GM13976 (cell line): ENCODE data around the gene P3H2.

Experiments
- DNase-seq: peaks from one replicate; pipeline ENCODE4 v3.0.0; 2012; ENCODE audit warnings: low spot score
- in situ Hi-C: fragments of 300-500 bp; cut with MboI; formaldehyde crosslinking; loops from one replicate; pipeline ENCODE4 v1.12.0; 2022; ENCODE audit warnings: low sequenced_read_pairs, mixed read lengths, inconsistent platforms; ENCODE audit not compliant: unreplicated experiment
- TF ChIP-seq, protein P1 (sequence below): IDR thresholded peaks from 2 replicates; pipeline ENCODE4 v1.5.1; 2012; ENCODE audit warnings: borderline replicate concordance, mild to moderate bottlenecking; ENCODE audit not compliant: insufficient read depth; ENCODE audit errors: extremely low read depth, missing control alignments, control extremely low read depth

Gene P3H2

GRCh38 chr3:189975391-189975990 is 145.2 kb downstream of the P3H2 start:
- no peak for DNase-seq
- in situ Hi-C loops, result no loop called here
- TF ChIP-seq, protein P1, sequence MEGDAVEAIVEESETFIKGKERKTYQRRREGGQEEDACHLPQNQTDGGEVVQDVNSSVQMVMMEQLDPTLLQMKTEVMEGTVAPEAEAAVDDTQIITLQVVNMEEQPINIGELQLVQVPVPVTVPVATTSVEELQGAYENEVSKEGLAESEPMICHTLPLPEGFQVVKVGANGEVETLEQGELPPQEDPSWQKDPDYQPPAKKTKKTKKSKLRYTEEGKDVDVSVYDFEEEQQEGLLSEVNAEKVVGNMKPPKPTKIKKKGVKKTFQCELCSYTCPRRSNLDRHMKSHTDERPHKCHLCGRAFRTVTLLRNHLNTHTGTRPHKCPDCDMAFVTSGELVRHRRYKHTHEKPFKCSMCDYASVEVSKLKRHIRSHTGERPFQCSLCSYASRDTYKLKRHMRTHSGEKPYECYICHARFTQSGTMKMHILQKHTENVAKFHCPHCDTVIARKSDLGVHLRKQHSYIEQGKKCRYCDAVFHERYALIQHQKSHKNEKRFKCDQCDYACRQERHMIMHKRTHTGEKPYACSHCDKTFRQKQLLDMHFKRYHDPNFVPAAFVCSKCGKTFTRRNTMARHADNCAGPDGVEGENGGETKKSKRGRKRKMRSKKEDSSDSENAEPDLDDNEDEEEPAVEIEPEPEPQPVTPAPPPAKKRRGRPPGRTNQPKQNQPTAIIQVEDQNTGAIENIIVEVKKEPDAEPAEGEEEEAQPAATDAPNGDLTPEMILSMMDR, result no peak

DNA sequence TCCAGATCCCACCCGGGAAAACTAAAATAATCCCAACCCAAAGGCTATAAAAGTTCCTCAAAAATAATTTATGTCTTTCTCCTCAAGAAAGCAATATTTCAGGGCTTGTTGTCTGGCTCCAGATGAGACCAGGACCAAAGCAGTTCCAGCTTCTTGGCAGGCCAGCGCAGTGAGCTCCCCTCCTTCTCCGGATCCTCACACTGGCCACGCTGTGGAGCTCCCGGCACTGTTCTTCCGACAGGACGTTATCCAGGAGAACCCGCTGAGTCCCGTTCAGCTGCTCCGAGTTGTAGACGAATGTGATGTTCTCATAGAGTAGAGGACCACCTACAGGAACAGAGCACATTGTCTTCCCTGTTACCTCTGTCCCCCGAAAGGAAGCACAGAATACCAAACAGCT is 146.3 kb downstream of the P3H2 start:
- in situ Hi-C loops, result no loop called here
- TF ChIP-seq, protein P1, result no peak
- no peak for DNase-seq

DNA sequence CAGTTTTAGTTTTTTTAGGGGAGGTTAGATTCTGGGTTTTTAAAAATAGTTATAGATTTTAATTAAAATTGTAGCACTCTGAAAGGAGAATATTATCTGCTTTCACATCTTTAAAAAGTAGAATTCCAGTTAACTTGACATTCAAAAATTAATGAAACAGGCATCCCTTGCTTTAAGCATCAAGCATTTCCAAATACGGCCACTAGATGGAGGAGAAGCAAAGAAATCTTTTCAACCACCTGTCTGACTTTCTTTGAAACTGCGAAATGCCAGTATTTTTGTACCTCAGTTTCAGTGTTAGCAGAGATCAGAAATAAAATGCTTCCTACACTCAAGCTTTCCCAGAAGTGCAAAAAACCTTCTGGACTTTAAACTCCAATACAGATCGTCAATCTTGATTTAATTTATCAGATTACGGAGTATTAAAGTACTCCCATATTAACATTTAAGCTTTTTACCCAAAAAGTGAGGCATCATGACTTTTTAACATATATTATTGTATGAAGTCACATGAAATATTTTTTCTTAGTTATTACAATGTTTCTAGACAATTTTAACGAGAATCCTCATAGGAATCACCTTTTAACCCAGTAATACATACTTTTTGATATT is 153.3 kb downstream of the P3H2 start:
- DNase-seq, result peak; percentile 62
- in situ Hi-C loops, result loop anchor here (5.0 kb wide), 1 partner anchor 235 kb away; no protein-coding TSS in a partner anchor
- TF ChIP-seq, protein P1, result peak; percentile 74

GRCh38 chr3:189966843-189967242 is 153.9 kb downstream of the P3H2 start:
- DNase-seq, result no peak
- in situ Hi-C loops, result loop anchor here (5.0 kb wide), 1 partner anchor 235 kb away; no protein-coding TSS in a partner anchor

DNA sequence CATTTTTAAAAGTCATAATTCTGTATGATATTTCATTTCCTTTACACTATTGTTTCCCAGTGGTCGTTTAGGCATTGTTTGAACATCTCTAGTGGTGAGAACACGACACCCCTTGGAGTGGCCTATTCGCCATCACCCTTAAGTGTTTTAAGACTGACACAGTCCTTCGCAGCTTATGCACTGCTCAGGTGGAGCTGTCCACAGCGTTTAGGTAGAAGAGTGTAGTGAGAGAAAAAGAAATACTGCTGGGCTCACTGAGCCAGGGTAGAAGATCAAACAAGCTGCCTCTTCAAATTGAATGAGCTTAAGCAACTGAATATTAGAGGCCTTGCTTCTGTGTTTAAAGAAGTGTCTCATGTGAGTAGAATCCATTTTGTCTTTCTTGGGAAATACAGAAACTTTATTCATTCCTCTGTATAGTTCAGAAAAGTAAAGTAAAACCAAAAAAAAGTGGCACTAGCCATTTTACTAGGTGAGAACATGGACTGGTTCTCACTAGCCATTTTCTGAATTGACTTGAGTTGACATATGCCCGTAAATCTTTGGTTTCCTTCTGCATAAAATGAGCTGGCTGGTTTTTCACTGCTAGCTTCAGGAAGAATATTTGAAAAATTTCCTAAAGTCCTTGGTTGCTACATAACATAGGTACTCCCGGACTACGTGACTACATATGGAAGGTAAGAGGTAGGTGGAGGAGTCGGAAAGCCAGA is 155.9 kb downstream of the P3H2 start:
- in situ Hi-C loops, result loop anchor here (5.0 kb wide), 1 partner anchor 238 kb away; no protein-coding TSS in a partner anchor
- TF ChIP-seq, protein P1, result no peak
- no peak for DNase-seq

More at GRCh38 chr3:189966843-189967242, 153.9 kb downstream of the P3H2 start:
- TF ChIP-seq, protein P1, result no peak

- in situ Hi-C loops, result no loop called here
- DNase-seq, result no peak
- TF ChIP-seq, protein P1, result no peak
These were observed 158.2 kb downstream of the P3H2 start for GRCh38 chr3:189962466-189962865.
